ENCODE results near the gene CMBL.
"Not testable (repeated sequence)": the region's sequence is repeated elsewhere in the genome, so short reads cannot be mapped to it uniquely, and the experiment has no call there.

The CMBL gene

GRCh38 chr5:10307206-10308148 is at the start of gene CMBL:
Gene CMBL (minus strand): TSS chr5:10307902. CDS start chr5:10290762, 17,140 bp downstream.
- peak; percentile 54 for DNase-seq

GRCh38 chr5:10355071-10355889 is 47.6 kb upstream of the CMBL start:
- peak; percentile 14 for DNase-seq

- DNase-seq = no peak
These were observed 46.6 kb upstream of the CMBL start for GRCh38 chr5:10354048-10354872.

GRCh38 chr5:10353241-10354047 is 45.7 kb upstream of the CMBL start, which contains the start of gene MARCHF6:
Gene MARCHF6 (plus strand): TSS chr5:10353695. CDS start chr5:10353899, 204 bp downstream.
- DNase-seq = peak; percentile 76

- DNase-seq = peak; percentile 91
These were observed 44.9 kb upstream of the CMBL start for GRCh38 chr5:10352430-10353240.

GRCh38 chr5:10351919-10352318 is 44.2 kb upstream of the CMBL start:
- no peak for DNase-seq

- DNase-seq = no peak
These were observed 43.6 kb upstream of the CMBL start for GRCh38 chr5:10351199-10351905.

GRCh38 chr5:10348258-10348657 is 40.6 kb upstream of the CMBL start:
- DNase-seq = no peak

- not testable (repeated sequence) for DNase-seq
These were observed 36.9 kb upstream of the CMBL start for GRCh38 chr5:10344461-10345106.

GRCh38 chr5:10343486-10343885 is 35.8 kb upstream of the CMBL start:
- DNase-seq = no peak

GRCh38 chr5:10339958-10340357 is 32.3 kb upstream of the CMBL start:
- no peak for DNase-seq

GRCh38 chr5:10339058-10339811 is 31.5 kb upstream of the CMBL start:
- DNase-seq = no peak

- no peak for DNase-seq
These were observed 31.0 kb upstream of the CMBL start for GRCh38 chr5:10338686-10339057.

- no peak for DNase-seq
These were observed 30.3 kb upstream of the CMBL start for GRCh38 chr5:10337986-10338385.

GRCh38 chr5:10337107-10337506 is 29.4 kb upstream of the CMBL start:
- no peak for DNase-seq

GRCh38 chr5:10335711-10336470 is 28.2 kb upstream of the CMBL start:
- DNase-seq = no peak

GRCh38 chr5:10334831-10335230 is 27.1 kb upstream of the CMBL start:
- DNase-seq = no peak
